HFF-Myc (cell line): ENCODE data around the gene CLDN22.

ENCODE experiments used
- DNase-seq: peaks from one replicate; pipeline ENCODE4 v3.0.0-alpha.2; 2011; ENCODE audit warnings: low read depth; ENCODE audit errors: extremely low read depth
- H3K4me3 ChIP-seq: replicated peaks from 2 replicates; pipeline ENCODE4 v1.5.1; 2011; ENCODE audit warnings: low read depth, mild to moderate bottlenecking, control low read depth, low read length
- CTCF ChIP-seq: IDR thresholded peaks from 2 replicates; pipeline ENCODE4 v1.5.1; 2012; ENCODE audit warnings: mild to moderate bottlenecking, low read depth, low read length, control low read depth; ENCODE audit errors: missing control alignments

Gene CLDN22

DNA sequence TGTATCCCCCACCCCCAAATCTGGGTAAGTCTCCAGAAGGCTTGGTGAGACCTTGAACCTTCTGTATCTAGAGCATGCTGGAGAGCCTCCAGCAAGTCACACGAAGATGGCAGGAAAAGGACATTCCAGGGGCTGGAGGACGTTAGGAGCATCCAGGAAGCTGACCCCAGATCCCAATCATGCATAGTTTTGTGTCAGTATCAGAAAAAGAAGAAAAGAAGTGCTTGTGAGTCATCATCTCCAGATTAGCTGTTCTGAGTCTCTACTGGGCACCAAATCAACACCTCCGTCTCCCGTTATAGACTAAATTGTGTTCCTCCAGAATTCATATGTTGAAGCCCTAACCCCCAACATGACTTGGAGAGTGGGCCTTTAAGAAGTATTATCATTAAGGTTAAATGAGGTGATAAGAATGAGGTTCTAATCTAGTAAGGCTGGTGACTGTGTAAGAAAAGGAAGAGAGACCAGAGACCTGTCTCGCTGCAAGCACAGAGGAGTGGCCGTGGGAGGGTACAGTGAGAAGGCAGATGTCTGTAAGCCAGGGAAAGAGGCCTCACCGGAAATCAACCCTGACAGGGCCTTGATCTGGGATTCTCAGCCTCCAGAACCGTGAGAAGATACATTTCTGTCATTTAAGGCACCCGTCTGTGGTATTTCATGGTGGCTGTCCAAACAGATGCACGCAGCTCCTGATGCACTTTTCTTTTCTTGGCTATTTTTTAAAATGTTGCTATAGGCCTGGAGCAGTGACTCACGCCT lies 40.3 kb upstream of the CLDN22 start:
- no peak for TF ChIP-seq CTCF

GRCh38 chr4:183358215-183358755 lies 38.2 kb upstream of the CLDN22 start:
- no peak for TF ChIP-seq CTCF
- H3K4me3 ChIP-seq, result no peak overlapping the region
- DNase-seq, result no peak

More for the DNA sequence above, 40.3 kb upstream of the CLDN22 start:
- DNase-seq, result no peak
- H3K4me3 ChIP-seq, result no peak overlapping the region

GRCh38 chr4:183356931-183357675 lies 37.0 kb upstream of the CLDN22 start:
- no peak for DNase-seq
- no peak overlapping the region for H3K4me3 ChIP-seq
- no peak for TF ChIP-seq CTCF

GRCh38 chr4:183356173-183356830 lies 36.2 kb upstream of the CLDN22 start:
- no peak overlapping the region for H3K4me3 ChIP-seq
- no peak for TF ChIP-seq CTCF
- DNase-seq, result no peak

DNA sequence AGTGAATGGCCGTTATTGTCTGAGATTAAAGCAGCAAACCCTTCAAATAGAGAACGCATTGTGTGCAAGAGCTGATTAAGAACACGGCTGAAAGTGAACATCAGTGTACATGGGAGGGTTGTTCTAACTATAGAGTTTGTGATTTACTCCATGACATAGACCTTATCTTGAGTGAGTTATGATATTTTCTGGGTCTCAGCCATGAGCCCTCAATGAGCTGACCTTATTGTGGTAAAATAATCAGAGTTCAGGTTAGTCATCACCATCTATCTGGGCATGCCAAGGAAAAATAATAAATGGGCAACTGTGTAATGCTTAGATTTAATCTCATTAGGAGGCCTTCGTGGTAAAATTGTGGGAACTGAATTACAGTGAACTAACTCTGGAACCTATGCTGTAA lies 35.3 kb upstream of the CLDN22 start:
- no peak for DNase-seq
- H3K4me3 ChIP-seq, result no peak overlapping the region
- TF ChIP-seq CTCF, result no peak

GRCh38 chr4:183354219-183354618 lies 34.1 kb upstream of the CLDN22 start:
- DNase-seq, result no peak
- H3K4me3 ChIP-seq, result no peak overlapping the region
- no peak for TF ChIP-seq CTCF
